ENCODE results near the gene SF3A1.

- TF ChIP-seq CTCF (IDR thresholded peaks at IDR 0.05; ENCODE audit: insufficient read depth, low read depth, low read length) (no peak), EZH2 (IDR thresholded peaks at IDR 0.05; ENCODE audit: insufficient read depth, low read length) (no peak)
Measured at GRCh38 chr22:30291058-30291892, 65.4 kb downstream of the SF3A1 start.

All from astrocyte (in vitro differentiated cells and primary cell).